Heart right ventricle (tissue), 16 donors: Measurements from ENCODE around the gene KRT86. TPM values are rescaled to one million over a fixed set of nuclear protein-coding genes. Genes with fewer than 3 reads are reported as not detected.

Experiments
- ATAC-seq, 8 donors: fragments of 200-7000 bp; cut with Tn5 transposase; one replicate each; pipeline ENCODE4 v1.9.1; 2020; ENCODE audit warnings: mild to moderate bottlenecking in 8 of 8, moderate library complexity in 8 of 8, moderate number of reproducible peaks in 1 of 8
- DNase-seq, 2 donors: peaks; one replicate each; pipeline ENCODE4 v3.0.0-alpha.2; 2020
- H3K27ac ChIP-seq, 10 donors: fragments of 200-600 bp; sonication (generic) in 2 of 10; one replicate each; pipeline versions ENCODE4 v1.5.0 to v1.8.0; 2020 to 2022; ENCODE audit warnings: mild to moderate bottlenecking in 3 of 10
- H3K27me3 ChIP-seq, 7 donors: fragments of 200-600 bp; one replicate each; pipeline ENCODE4 v1.8.0; 2021 to 2022; ENCODE audit warnings: mild to moderate bottlenecking in 2 of 7
- H3K36me3 ChIP-seq, 9 donors: fragments of 200-600 bp; sonication (generic) in 1 of 9; one replicate each; pipeline versions ENCODE4 v1.5.0 to v1.8.0; 2020 to 2022; ENCODE audit warnings: mild to moderate bottlenecking in 2 of 9
- H3K4me1 ChIP-seq, 9 donors: fragments of 200-600 bp; sonication (generic) in 1 of 9; one replicate each; pipeline versions ENCODE4 v1.5.0 to v1.8.0; 2020 to 2022; ENCODE audit warnings: mild to moderate bottlenecking in 4 of 9
- H3K4me3 ChIP-seq, 10 donors: fragments of 200-600 bp; sonication (generic) in 2 of 10; one replicate each; pipeline versions ENCODE4 v1.5.0 to v1.8.0; 2020 to 2022; ENCODE audit warnings: mild to moderate bottlenecking in 7 of 10, moderate library complexity in 2 of 10
- H3K9me3 ChIP-seq, 11 donors: fragments of 200-600 bp in 10 of 11; sonication (generic) in 2 of 11; one replicate each; pipeline versions ENCODE4 v1.5.0 to v1.8.0; 2013 to 2022; ENCODE audit warnings: mild to moderate bottlenecking in 2 of 11, control low read depth in 1 of 11, moderate library complexity in 1 of 11
- WGBS, 2 donors: extraction: QIAGEN DNeasy Blood & Tissue Kit; methylation state at CpG; one replicate each; pipeline ENCODE4 v1.1.7; 2013; ENCODE audit warnings: inconsistent platforms in 1 of 2; 5-methylcytosine and 5-hydroxymethylcytosine counted together
- intact Hi-C, 10 donors: fragments of 100-400 bp; cut with DNase I; formaldehyde crosslinking; loops; one replicate each; pipeline versions ENCODE4 v1.11.1 to v1.14.2; 2022
- polyA plus RNA-seq, 2 donors: library from polyadenylated mRNA; stranded (reverse); fragments of 200-250 nt; gene quantifications; one replicate each; pipeline ENCODE4 v1.2.3, GENCODE V29; 2013
- total RNA-seq, 10 donors: library from RNA; stranded (reverse); fragmentation: NEBNext Ultra II Directional in 3 of 10; extraction: Animal tissue kit (Norgen Biotek cat#: 25700) in 3 of 10; gene quantifications; one replicate each; pipeline versions ENCODE4 v1.2.1 to v1.2.4, GENCODE V29; 2021 to 2023
- TF ChIP-seq, protein P1 (sequence below), 9 donors: fragments of 200-600 bp; sonication (generic) in 2 of 9; IDR thresholded peaks; one replicate each; pipeline versions ENCODE4 v1.5.0 to v1.8.0; 2021 to 2022; ENCODE audit warnings: antibody characterized with exemption in 9 of 9, mild to moderate bottlenecking in 5 of 9, moderate library complexity in 1 of 9
- donor health status: Arrhythmogenic right ventricular cardiomyopathy.
- donor health status: ischemic (EF 13 %, LVEDD 7.1; RV severe dilation, severe dysfunction).
- donor health status: healthy with polysubstance abuse.
- donor health status: DM: no; HTN: yes; CAD: no.
- donor health status: DM: no; HTN: no; CAD: no.
- donor health status: ischemic (EF 25% LVEDD 6.9; RV normal size, moderate dysfunction).
- donor health status: ischemic (EF 25% LVEDD 5.7; RV mildly dilated, moderate dysfunction).
- donor health status: healthy.
- donor health status: DM: yes; HTN: yes; CAD: no.
- donor health status: Ischemic cardiomyopathy.
- donor health status: ischemic (EF 35%, LVEDD 5.7; RV mildly dilated, moderate dysfunction).
- donor health status: nonischemic (EF 11% LVEDD 7.7; RV severe dilation, severe dysfunction).
- donor health status: DM: yes; HTN: yes; CAD: no.
- donor health status: PGD.
- donor health status: ischemic (EF 29% LVEDD 5.4; RV normal size, mild dysfunction).
- donor health status: nonischemic (EF 23%, LVEDD 6.1; RV moderate dilation, normal function).

Gene KRT86
- total and polyA plus RNA-seq, 12 donors = 0.01 to 0.19 TPM; not detected in 10

GRCh38 chr12:52241205-52241842 lies 33.1 kb upstream of the KRT86 start:
- WGBS, 2 donors = 85% methylated on average over 11 of the region's 11 CpGs
- peaks cover 0 to 17% (median 14%) of the 10 kb centered on the region in 9 donors for H3K4me1 ChIP-seq
- no peaks in the 10 kb centered on the region for H3K9me3 ChIP-seq
- H3K27ac ChIP-seq = no peak overlapping the region
- no peak for ATAC-seq
- peaks cover 0 to 4% (median 0%) of the 10 kb centered on the region in 7 donors for H3K27me3 ChIP-seq
- no peak overlapping the region for H3K4me3 ChIP-seq
- TF ChIP-seq, protein P1, sequence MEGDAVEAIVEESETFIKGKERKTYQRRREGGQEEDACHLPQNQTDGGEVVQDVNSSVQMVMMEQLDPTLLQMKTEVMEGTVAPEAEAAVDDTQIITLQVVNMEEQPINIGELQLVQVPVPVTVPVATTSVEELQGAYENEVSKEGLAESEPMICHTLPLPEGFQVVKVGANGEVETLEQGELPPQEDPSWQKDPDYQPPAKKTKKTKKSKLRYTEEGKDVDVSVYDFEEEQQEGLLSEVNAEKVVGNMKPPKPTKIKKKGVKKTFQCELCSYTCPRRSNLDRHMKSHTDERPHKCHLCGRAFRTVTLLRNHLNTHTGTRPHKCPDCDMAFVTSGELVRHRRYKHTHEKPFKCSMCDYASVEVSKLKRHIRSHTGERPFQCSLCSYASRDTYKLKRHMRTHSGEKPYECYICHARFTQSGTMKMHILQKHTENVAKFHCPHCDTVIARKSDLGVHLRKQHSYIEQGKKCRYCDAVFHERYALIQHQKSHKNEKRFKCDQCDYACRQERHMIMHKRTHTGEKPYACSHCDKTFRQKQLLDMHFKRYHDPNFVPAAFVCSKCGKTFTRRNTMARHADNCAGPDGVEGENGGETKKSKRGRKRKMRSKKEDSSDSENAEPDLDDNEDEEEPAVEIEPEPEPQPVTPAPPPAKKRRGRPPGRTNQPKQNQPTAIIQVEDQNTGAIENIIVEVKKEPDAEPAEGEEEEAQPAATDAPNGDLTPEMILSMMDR (IDR thresholded peaks at IDR 0.05) = no peak
- H3K36me3 ChIP-seq = no peaks in the 10 kb centered on the region
- no peak for DNase-seq
- intact Hi-C loops = no loop called here

- ATAC-seq (no peak), DNase-seq (no peak)
- H3K27me3 ChIP-seq = peaks cover 0 to 4% (median 0%) of the 10 kb centered on the region in 7 donors
- no peaks in the 10 kb centered on the region for H3K36me3 ChIP-seq
- peaks cover 0 to 26% (median 14%) of the 10 kb centered on the region in 9 donors for H3K4me1 ChIP-seq
- WGBS, 2 donors = 95 to 97% methylated on average over 11 of the region's 11 CpGs
- H3K27ac ChIP-seq = no peak overlapping the region
- H3K4me3 ChIP-seq = no peak overlapping the region
- intact Hi-C loops = no loop called here
- H3K9me3 ChIP-seq = no peaks in the 10 kb centered on the region
- TF ChIP-seq, protein P1 (IDR thresholded peaks at IDR 0.05) = no peak
Observed at GRCh38 chr12:52242442-52243258, 31.8 kb upstream of the KRT86 start.

- Histone ChIP-seq H3K9me3 (no peaks in the 10 kb centered on the region), H3K36me3 (no peaks in the 10 kb centered on the region), H3K27me3 (peaks cover 0 to 4% (median 0%) of the 10 kb centered on the region in 7 donors), H3K27ac (peak overlapping the region in 1 of 10 donors; percentile 40), H3K4me3 (no peak overlapping the region), H3K4me1 (peaks cover 0 to 26% (median 14%) of the 10 kb centered on the region in 9 donors)
- WGBS, 2 donors = 69 to 73% methylated on average over 5 of the region's 5 CpGs
- ATAC-seq (no peak), DNase-seq (no peak)
- intact Hi-C loops = no loop called here
- TF ChIP-seq, protein P1 (IDR thresholded peaks at IDR 0.05) = no peak
Observed at GRCh38 chr12:52243259-52243855, 31.1 kb upstream of the KRT86 start.

GRCh38 chr12:52243856-52244614 lies 30.4 kb upstream of the KRT86 start:
- Histone ChIP-seq H3K36me3 (no peaks in the 10 kb centered on the region), H3K27ac (peak overlapping the region in 2 of 10 donors; percentile 17 to 64), H3K9me3 (no peaks in the 10 kb centered on the region), H3K4me3 (no peak overlapping the region), H3K27me3 (peaks cover 0 to 7% (median 1%) of the 10 kb centered on the region in 7 donors), H3K4me1 (peaks cover 0 to 31% (median 18%) of the 10 kb centered on the region in 9 donors)
- peak; percentile 56 to 64 for DNase-seq
- WGBS, 2 donors = 59 to 65% methylated on average over 12 of the region's 12 CpGs
- ATAC-seq = peak; percentile 58 to 87 (median 76)
- intact Hi-C loops = no loop called here
- TF ChIP-seq, protein P1 (IDR thresholded peaks at IDR 0.05) = no peak
